A549 (cell line): Measurements from ENCODE around the gene TASOR2. TPM values are rescaled to one million over a fixed set of nuclear protein-coding genes. Genes with fewer than 3 reads are reported as not detected.

ENCODE experiments used
- ATAC-seq, 2 experiments: fragments of 200-7000 bp in 1 of 2; fragments of >200 bp in 1 of 2; cut with Nextera tagmentation in 1 of 2; cut with Tn5 transposase in 1 of 2; 3 replicates each; pipeline versions ENCODE4 v1.8.0 to v1.9.1; 2018 to 2020; ENCODE audit warnings: mild to moderate bottlenecking in 1 of 2, moderate library complexity in 1 of 2
- CTCF ChIA-PET: fragments of 300-600 bp; sonication (Branson Sonifier 250); formaldehyde crosslinking; extraction: SDS; loops from one replicate; lab custom pipeline; 2021; ENCODE audit warnings: antibody characterized with exemption, inconsistent platforms; lab: Yijun Ruan, JAX
- POLR2A ChIA-PET: fragments of 350-600 bp; formaldehyde crosslinking; extraction: SDS; loops from one replicate; lab custom pipeline; 2021; ENCODE audit warnings: antibody characterized with exemption, inconsistent platforms; lab: Yijun Ruan, JAX
- DNase-seq, 2 experiments: peaks; one replicate each; pipeline versions ENCODE4 v3.0.0 to v3.0.0-alpha.2; 2011 to 2016; ENCODE audit warnings: low read depth in 1 of 2, low spot score in 1 of 2
- FAIRE-seq: peaks from 2 replicates; lab custom pipeline; 2011; peaks lifted over from hg19 to GRCh38; lab: Jason Lieb, UNC
- H3K27ac ChIP-seq, 2 experiments: fragments of >200 bp; sonication (Bioruptor Twin); formaldehyde crosslinking; 3 replicates each; pipeline ENCODE4 v1.5.1; 2016 to 2017
- H3K4me1 ChIP-seq: fragments of >200 bp; sonication (Bioruptor Twin); formaldehyde crosslinking; 3 replicates; pipeline ENCODE4 v1.6.1; 2016
- H3K4me2 ChIP-seq: fragments of >200 bp; sonication (Bioruptor Twin); formaldehyde crosslinking; 3 replicates; pipeline ENCODE4 v1.6.1; 2016
- H3K4me3 ChIP-seq: fragments of >200 bp; sonication (Bioruptor Twin); formaldehyde crosslinking; 3 replicates; pipeline ENCODE4 v1.5.1; 2016
- H3K9me3 ChIP-seq: fragments of >200 bp; sonication (Bioruptor Twin); formaldehyde crosslinking; 3 replicates; pipeline ENCODE4 v1.6.1; 2016
- ATOH8 ChIP-seq: fragments of 250-450 bp; sonication (Bioruptor Pico); IDR thresholded peaks from 2 replicates; pipeline ENCODE4 v1.5.0; 2020; ENCODE audit warnings: low read depth, mild to moderate bottlenecking, moderate library complexity
- BCL3 ChIP-seq: fragments of >200 bp; sonication (Bioruptor Twin); formaldehyde crosslinking; IDR thresholded peaks from 3 replicates; pipeline ENCODE4 v1.6.1; 2016
- BHLHE40 ChIP-seq: IDR thresholded peaks from 2 replicates; pipeline ENCODE4 v1.6.1; 2012; ENCODE audit warnings: low read depth, low read length, inconsistent platforms
- CBX8 ChIP-seq: fragments of 200-600 bp; sonication (generic); IDR thresholded peaks from 2 replicates; pipeline ENCODE4 v1.6.1; 2016
- CEBPB ChIP-seq, 2 experiments: fragments of >200 bp in 1 of 2; sonication (Bioruptor Twin) in 1 of 2; formaldehyde crosslinking in 1 of 2; IDR thresholded peaks; 2 replicates each; pipeline ENCODE4 v1.6.1; 2012 to 2016
- CHD4 ChIP-seq: fragments of 200-600 bp; sonication (generic); IDR thresholded peaks from 2 replicates; pipeline ENCODE4 v1.6.1; 2016; ENCODE audit warnings: antibody characterized with exemption, mild to moderate bottlenecking, borderline replicate concordance
- CTCF ChIP-seq: fragments of >200 bp; sonication (Bioruptor Twin); formaldehyde crosslinking; IDR thresholded peaks from 3 replicates; pipeline ENCODE4 v1.5.1; 2016
- EHF ChIP-seq: fragments of 250-450 bp; sonication (Bioruptor Pico); IDR thresholded peaks from 2 replicates; pipeline ENCODE4 v1.5.0; 2020; ENCODE audit warnings: mild to moderate bottlenecking
- EP300 ChIP-seq, 2 experiments: fragments of >200 bp; sonication (Bioruptor Twin); formaldehyde crosslinking; IDR thresholded peaks; 2 replicates in 1 of 2; 3 replicates in 1 of 2; pipeline ENCODE4 v1.6.1; 2016 to 2017
- ESRRA ChIP-seq: fragments of 150-350 bp; IDR thresholded peaks from 2 replicates; pipeline ENCODE4 v1.6.1; 2014; ENCODE audit warnings: mild to moderate bottlenecking, low read length, borderline replicate concordance
- FOSL2 ChIP-seq, 2 experiments: fragments of 450-650 bp in 1 of 2; fragments of >200 bp in 1 of 2; sonication (Bioruptor Twin) in 1 of 2; formaldehyde crosslinking; IDR thresholded peaks; 2 replicates each; pipeline versions ENCODE4 v1.5.0 to v1.6.1; 2016 to 2020; ENCODE audit warnings: mild to moderate bottlenecking in 1 of 2, moderate library complexity in 1 of 2
- FOXS1 ChIP-seq: fragments of 250-450 bp; sonication (Bioruptor Pico); IDR thresholded peaks from 2 replicates; pipeline ENCODE4 v1.5.0; 2020; ENCODE audit warnings: mild to moderate bottlenecking, moderate library complexity
- GATA3 ChIP-seq: IDR thresholded peaks from 2 replicates; pipeline ENCODE4 v1.6.1; 2012; ENCODE audit warnings: borderline replicate concordance
- HES2 ChIP-seq: fragments of >200 bp; sonication (Bioruptor Twin); formaldehyde crosslinking; IDR thresholded peaks from 2 replicates; pipeline ENCODE4 v1.6.1; 2016
- HEYL ChIP-seq: fragments of 250-450 bp; sonication (Bioruptor Pico); IDR thresholded peaks from 2 replicates; pipeline ENCODE4 v1.8.0; 2021; ENCODE audit warnings: mild to moderate bottlenecking, moderate library complexity
- HMGXB4 ChIP-seq: fragments of 250-450 bp; sonication (Bioruptor Pico); IDR thresholded peaks from 2 replicates; pipeline ENCODE4 v1.5.0; 2021; ENCODE audit warnings: mild to moderate bottlenecking, moderate library complexity, borderline replicate concordance
- HOXA7 ChIP-seq: fragments of 250-450 bp; sonication (Bioruptor Pico); IDR thresholded peaks from 2 replicates; pipeline ENCODE4 v1.5.0; 2020; ENCODE audit warnings: mild to moderate bottlenecking, moderate library complexity
- HOXB13 ChIP-seq: fragments of 250-450 bp; sonication (Bioruptor Pico); IDR thresholded peaks from 2 replicates; pipeline ENCODE4 v1.5.0; 2020; ENCODE audit warnings: low read depth, mild to moderate bottlenecking, moderate library complexity
- HOXB5 ChIP-seq: fragments of 250-450 bp; sonication (Bioruptor Pico); IDR thresholded peaks from 2 replicates; pipeline ENCODE4 v1.5.0; 2020; ENCODE audit warnings: mild to moderate bottlenecking, moderate library complexity
- JUN ChIP-seq, 2 experiments: fragments of >200 bp; sonication (Bioruptor Twin); formaldehyde crosslinking; IDR thresholded peaks; 2 replicates in 1 of 2; 3 replicates in 1 of 2; pipeline ENCODE4 v1.6.1; 2016 to 2017
- JUNB ChIP-seq: fragments of >200 bp; sonication (Bioruptor Twin); formaldehyde crosslinking; IDR thresholded peaks from 2 replicates; pipeline ENCODE4 v1.6.1; 2016
- KDM5A ChIP-seq: fragments of 200-600 bp; sonication (generic); IDR thresholded peaks from 2 replicates; pipeline ENCODE4 v1.6.1; 2016; ENCODE audit warnings: antibody characterized with exemption, mild to moderate bottlenecking
- MAX ChIP-seq: IDR thresholded peaks from 2 replicates; pipeline ENCODE4 v1.6.1; 2012
- MAZ ChIP-seq: fragments of 150-350 bp; IDR thresholded peaks from 2 replicates; pipeline ENCODE4 v1.6.1; 2014; ENCODE audit warnings: antibody characterized with exemption, low read depth, low read length, borderline replicate concordance
- NFE2L2 ChIP-seq: fragments of 150-350 bp; conservative IDR thresholded peaks from 2 replicates; pipeline ENCODE4 v1.6.1; 2014; ENCODE audit warnings: low read length
- PBX3 ChIP-seq: IDR thresholded peaks from 2 replicates; pipeline ENCODE4 v1.6.1; 2012
- POLR2A ChIP-seq: IDR thresholded peaks from 2 replicates; pipeline ENCODE4 v1.6.1; 2012; ENCODE audit warnings: mild to moderate bottlenecking, low read length
- RAD21 ChIP-seq, 2 experiments: fragments of >200 bp in 1 of 2; sonication (Bioruptor Twin) in 1 of 2; formaldehyde crosslinking in 1 of 2; IDR thresholded peaks in 1 of 2; conservative IDR thresholded peaks in 1 of 2; 2 replicates in 1 of 2; 3 replicates in 1 of 2; pipeline ENCODE4 v1.6.1; 2012 to 2018; ENCODE audit warnings: inconsistent platforms in 1 of 2
- SMC3 ChIP-seq: fragments of >200 bp; sonication (Bioruptor Twin); formaldehyde crosslinking; IDR thresholded peaks from 3 replicates; pipeline ENCODE4 v1.6.1; 2018; ENCODE audit warnings: inconsistent platforms
- SREBF2 ChIP-seq: fragments of 450-650 bp; IDR thresholded peaks from 2 replicates; pipeline ENCODE4 v1.6.1; 2014; ENCODE audit warnings: mild to moderate bottlenecking, moderate library complexity
- TP53 ChIP-seq: fragments of 250-450 bp; sonication (Bioruptor Pico); IDR thresholded peaks from 2 replicates; pipeline ENCODE4 v1.5.0; 2021; ENCODE audit warnings: mild to moderate bottlenecking, moderate library complexity
- ZNF302 ChIP-seq: fragments of 250-450 bp; sonication (Bioruptor Pico); IDR thresholded peaks from 2 replicates; pipeline ENCODE4 v1.9.0; 2021; ENCODE audit warnings: inconsistent platforms, mild to moderate bottlenecking, moderate library complexity
- ZSCAN20 ChIP-seq: fragments of 250-450 bp; sonication (Bioruptor Pico); IDR thresholded peaks from 2 replicates; pipeline ENCODE4 v1.8.0; 2022; ENCODE audit warnings: mild to moderate bottlenecking, moderate library complexity
- WGBS: methylation state at CpG from one replicate; pipeline ENCODE4 v1.1.6; 2017; ENCODE audit errors: missing lambda C conversion rate; 5-methylcytosine and 5-hydroxymethylcytosine counted together
- polyA minus RNA-seq: library from RNA; depleted of rRNA, polyadenylated mRNA; stranded (reverse); fragments of >200 nt; gene quantifications from 2 replicates; pipeline ENCODE4 v1.2.3, GENCODE V29; 2011; rRNA and poly(A)+ RNA removed
- polyA plus RNA-seq, 4 experiments: library from polyadenylated mRNA; depleted of rRNA in 3 of 4; stranded (reverse); fragments of >200 nt; fragmentation: RNase III in 1 of 4; extraction: RNeasy Plus Mini Kit Qiagen cat#74134 plus additional on column Dnase treatment in 1 of 4; gene quantifications; 2 replicates in 3 of 4; 3 replicates in 1 of 4; pipeline ENCODE4 v1.2.3, GENCODE V29; 2011 to 2017

The TASOR2 gene
- polyA plus RNA-seq (2011; rRNA removed), result 79.4 and 96.7 TPM in 2 replicates
- polyA plus RNA-seq (2012; cell fraction: cytosol; rRNA removed), result 15.3 and 17.8 TPM in 2 replicates
- 19.0 and 21.5 TPM in 2 replicates for polyA plus RNA-seq (2012; cell fraction: nucleus; rRNA removed)
- 26.7 to 32.7 TPM (median 27.0 TPM) in 3 replicates for polyA plus RNA-seq (2017; fragmentation: RNase III; extraction: RNeasy Plus Mini Kit Qiagen cat#74134 plus additional on column Dnase treatment)
- polyA minus RNA-seq, result 68.7 TPM in 2 replicates

- peak; percentile 92 to 99 for DNase-seq
- Histone ChIP-seq H3K4me2 (peak within 1 kb of the TSS; percentile 88), H3K9me3 (peaks cover 4% of the 10 kb centered on the region; the same call in 1 of the 3 replicates), H3K4me1 (peaks cover 16% of the 10 kb centered on the region; the same call in 2 of the 3 replicates), H3K4me3 (peak within 1 kb of the TSS; percentile 95), H3K27ac (peak within 1 kb of the TSS; percentile 94 to 95)
- CTCF ChIA-PET, result interaction anchor here (0.6 to 1.0 kb wide), 2 partner anchors 97 to 242 kb away, joined by 3 read pairs; no protein-coding TSS in a partner anchor
- POLR2A ChIA-PET, result interaction anchor here (0.5 to 1.5 kb wide), 6 partner anchors 8 to 238 kb away, joined by 3 to 8 read pairs (median 4); partner anchors contain the start of gene GDI2
- 1% methylated on average over 40 of the region's 54 CpGs for WGBS
- ATAC-seq, result peak; percentile 91 to 94
- FAIRE-seq, result peak; percentile 32
- TF ChIP-seq JUNB (no peak), HEYL (peak; percentile 80; the same call in 1 of the 2 replicates), HOXB5 (CRISPR knock-in tag) (peak; percentile 97), ZSCAN20 (CRISPR knock-in tag) (peak; percentile 59; the same call in 1 of the 2 replicates), EP300 (IDR thresholded peaks at IDR 0.05) (no peak), JUN (IDR thresholded peaks at IDR 0.05) (peak in 1 of 2 experiments; percentile 85; a peak in 2 of 5 replicates), BHLHE40 (no peak), FOSL2 (IDR thresholded peaks at IDR 0.05) (no peak), FOSL2 (CRISPR knock-in tag; IDR thresholded peaks at IDR 0.05) (no peak), SMC3 (no peak), ESRRA (peak; percentile 65; the same call in 1 of the 2 replicates), ZNF302 (peak; percentile 96), HMGXB4 (0 out of 2 replicates have a peak, but pooled peaks have one; percentile 27), TP53 (CRISPR knock-in tag) (peak; percentile 95), MAX (peak; percentile 100), GATA3 (peak; percentile 50), POLR2A (peak; percentile 77), BCL3 (peak; percentile 62; the same call in 1 of the 3 replicates), CBX8 (no peak), HOXA7 (peak; percentile 70; the same call in 1 of the 2 replicates), PBX3 (no peak), EHF (CRISPR knock-in tag) (peak; percentile 97), KDM5A (no peak), CTCF (no peak), CHD4 (no peak), ATOH8 (CRISPR knock-in tag) (peak; percentile 99), NFE2L2 (no peak), SREBF2 (no peak), RAD21 (conservative IDR thresholded peaks at IDR 0.05 in 1 of 2, IDR thresholded peaks at IDR 0.05 in 1 of 2) (no peak), CEBPB (IDR thresholded peaks at IDR 0.05) (no peak), FOXS1 (CRISPR knock-in tag) (peak; percentile 83), HOXB13 (peak; percentile 99), MAZ (no peak), HES2 (no peak)
Observed at GRCh38 chr10:5684318-5684970, at the start of gene TASOR2. Gene TASOR2 (plus strand): TSS chr10:5684838. CDS start chr10:5720643, 35,805 bp downstream.
